Fibroblast of skin of right biceps (primary cell): ENCODE data around the gene FHIT.
A peak's percentile ranks its signal among the peaks of the same experiment; 100 is the strongest.

Source experiments
- DNase-seq: peaks from one replicate; pipeline ENCODE4 v3.0.0-alpha.2; 2013

Gene FHIT

GRCh38 chr3:61251174-61251972 lies at the start of gene FHIT:
FHIT (minus strand) TSS chr3:61251452.
- DNase-seq: peak; percentile 92

- no peak for DNase-seq
These were observed 49.5 kb upstream of the FHIT start for GRCh38 chr3:61300786-61301185.

GRCh38 chr3:61300006-61300380 lies 48.7 kb upstream of the FHIT start:
- no peak for DNase-seq

GRCh38 chr3:61299343-61300005 lies 48.2 kb upstream of the FHIT start:
- DNase-seq: no peak

GRCh38 chr3:61297821-61298220 lies 46.6 kb upstream of the FHIT start:
- no peak for DNase-seq

- no peak for DNase-seq
These were observed 37.2 kb upstream of the FHIT start for GRCh38 chr3:61288446-61288845.

GRCh38 chr3:61283876-61284275 lies 32.6 kb upstream of the FHIT start:
- DNase-seq: no peak

- DNase-seq: no peak
These were observed 27.5 kb upstream of the FHIT start for GRCh38 chr3:61278713-61279112.

- DNase-seq: no peak
These were observed 26.2 kb upstream of the FHIT start for GRCh38 chr3:61277411-61277810.

- no peak for DNase-seq
These were observed 18.2 kb upstream of the FHIT start for GRCh38 chr3:61269435-61269834.

- DNase-seq: no peak
These were observed 17.4 kb upstream of the FHIT start for GRCh38 chr3:61268644-61269043.

- no peak for DNase-seq
These were observed 13.0 kb upstream of the FHIT start for GRCh38 chr3:61264281-61264680.

GRCh38 chr3:61257148-61257547 lies 5.9 kb upstream of the FHIT start:
- no peak for DNase-seq

GRCh38 chr3:61253756-61254155 lies 2.5 kb upstream of the FHIT start:
- DNase-seq: no peak

- DNase-seq: no peak
These were observed 1.6 kb upstream of the FHIT start for GRCh38 chr3:61252836-61253235.

- DNase-seq: peak; percentile 11
These were observed 473 bp downstream of the FHIT start for GRCh38 chr3:61250784-61251173.

- DNase-seq: no peak
These were observed 2.8 kb downstream of the FHIT start for GRCh38 chr3:61248496-61248895.

- no peak for DNase-seq
These were observed 4.1 kb downstream of the FHIT start for GRCh38 chr3:61247191-61247590.

- DNase-seq: no peak
These were observed 11.4 kb downstream of the FHIT start for GRCh38 chr3:61239871-61240270.

- DNase-seq: no peak
These were observed 13.4 kb downstream of the FHIT start for GRCh38 chr3:61237858-61238257.

- DNase-seq: no peak
These were observed 14.7 kb downstream of the FHIT start for GRCh38 chr3:61236556-61236955.

GRCh38 chr3:61233746-61234145 lies 17.5 kb downstream of the FHIT start:
- no peak for DNase-seq

- DNase-seq: no peak
These were observed 19.6 kb downstream of the FHIT start for GRCh38 chr3:61231693-61232092.

- no peak for DNase-seq
These were observed 23.5 kb downstream of the FHIT start for GRCh38 chr3:61227799-61228198.
